Esophagus muscularis mucosa (tissue), 4 donors: ENCODE results near the gene DEDD2. TPM values are rescaled to one million over a fixed set of nuclear protein-coding genes. Genes with fewer than 3 reads are reported as not detected.

Source experiments
- DNase-seq: peaks from one replicate; pipeline ENCODE4 v3.0.0-alpha.2; 2017; ENCODE audit errors: extremely low spot score
- H3K27ac ChIP-seq, 4 donors: fragments of 200-600 bp; sonication (generic); replicated peaks in 1 of 4; 1 replicate in 3 of 4; 2 replicates in 1 of 4; pipeline ENCODE4 v1.5.1; 2016 to 2019; ENCODE audit warnings: mild to moderate bottlenecking in 1 of 4
- H3K27me3 ChIP-seq, 4 donors: fragments of 200-600 bp; sonication (generic); one replicate each; pipeline versions ENCODE4 v1.5.1 to v1.6.0; 2016 to 2019
- H3K36me3 ChIP-seq, 4 donors: fragments of 200-600 bp; sonication (generic); one replicate each; pipeline ENCODE4 v1.5.1; 2016 to 2019
- H3K4me1 ChIP-seq, 4 donors: fragments of 200-600 bp; sonication (generic); one replicate each; pipeline ENCODE4 v1.5.1; 2016 to 2019
- H3K4me3 ChIP-seq, 4 donors: fragments of 200-600 bp; sonication (generic); 1 replicate in 2 of 4; 2 replicates in 2 of 4; pipeline ENCODE4 v1.5.1; 2016 to 2019; ENCODE audit warnings: mild to moderate bottlenecking in 4 of 4, moderate library complexity in 1 of 4
- H3K9me3 ChIP-seq, 4 donors: fragments of 200-600 bp; sonication (generic); 1 replicate in 3 of 4; 2 replicates in 1 of 4; pipeline ENCODE4 v1.5.1; 2016 to 2019
- EP300 ChIP-seq: sonication (generic); formaldehyde crosslinking; IDR thresholded peaks from one replicate; pipeline ENCODE4 v1.6.1; 2017; ENCODE audit warnings: antibody characterized with exemption
- POLR2A ChIP-seq: fragments of 450-650 bp; IDR thresholded peaks from one replicate; pipeline ENCODE4 v1.6.1; 2017; ENCODE audit warnings: antibody characterized with exemption, moderate library complexity, mild to moderate bottlenecking, low read depth
- POLR2AphosphoS5 ChIP-seq, 2 donors: sonication (generic); formaldehyde crosslinking; IDR thresholded peaks; one replicate each; pipeline ENCODE4 v1.6.1; 2017; ENCODE audit warnings: antibody characterized with exemption in 2 of 2
- WGBS: methylation state at CpG from one replicate; pipeline ENCODE4 v1.1.5; 2018; 5-methylcytosine and 5-hydroxymethylcytosine counted together
- intact Hi-C: fragments of 100-400 bp; cut with DNase I; formaldehyde crosslinking; loops from one replicate; pipeline ENCODE4 v1.15.1; 2023
- total RNA-seq, 4 donors: library from RNA; depleted of rRNA; stranded (reverse); fragments of >200 nt; gene quantifications; one replicate each; pipeline versions ENCODE4 v1.1.0 to v1.2.1, GENCODE V29; 2016
- TF ChIP-seq, protein P1 (sequence below), 3 experiments: fragments of 200-600 bp in 2 of 3; fragments of 450-650 bp in 1 of 3; sonication (generic) in 2 of 3; IDR thresholded peaks; one replicate each; pipeline ENCODE4 v1.5.1; 2017 to 2019; ENCODE audit warnings: antibody characterized with exemption in 3 of 3, mild to moderate bottlenecking in 2 of 3, moderate library complexity in 1 of 3

DEDD2 gene
- total RNA-seq, 4 donors from 2014 or later: 22.0 to 42.1 (median 31.2) TPM

- WGBS: 83% methylated on average over 9 of the region's 32 CpGs
- H3K27ac ChIP-seq: peak overlapping the region in 3 of 4 donors; percentile 27 to 40 (median 28)
- H3K36me3 ChIP-seq: peaks cover 34 to 79% (median 67%) of the 10 kb centered on the region in 4 donors
- intact Hi-C loops: no loop called here
- H3K4me1 ChIP-seq: peaks cover 8 to 26% (median 17%) of the 10 kb centered on the region in 4 donors
- no peak for TF ChIP-seq POLR2A
- no peak for TF ChIP-seq POLR2AphosphoS5 (IDR thresholded peaks at IDR 0.05)
- TF ChIP-seq EP300: no peak
- TF ChIP-seq, protein P1, sequence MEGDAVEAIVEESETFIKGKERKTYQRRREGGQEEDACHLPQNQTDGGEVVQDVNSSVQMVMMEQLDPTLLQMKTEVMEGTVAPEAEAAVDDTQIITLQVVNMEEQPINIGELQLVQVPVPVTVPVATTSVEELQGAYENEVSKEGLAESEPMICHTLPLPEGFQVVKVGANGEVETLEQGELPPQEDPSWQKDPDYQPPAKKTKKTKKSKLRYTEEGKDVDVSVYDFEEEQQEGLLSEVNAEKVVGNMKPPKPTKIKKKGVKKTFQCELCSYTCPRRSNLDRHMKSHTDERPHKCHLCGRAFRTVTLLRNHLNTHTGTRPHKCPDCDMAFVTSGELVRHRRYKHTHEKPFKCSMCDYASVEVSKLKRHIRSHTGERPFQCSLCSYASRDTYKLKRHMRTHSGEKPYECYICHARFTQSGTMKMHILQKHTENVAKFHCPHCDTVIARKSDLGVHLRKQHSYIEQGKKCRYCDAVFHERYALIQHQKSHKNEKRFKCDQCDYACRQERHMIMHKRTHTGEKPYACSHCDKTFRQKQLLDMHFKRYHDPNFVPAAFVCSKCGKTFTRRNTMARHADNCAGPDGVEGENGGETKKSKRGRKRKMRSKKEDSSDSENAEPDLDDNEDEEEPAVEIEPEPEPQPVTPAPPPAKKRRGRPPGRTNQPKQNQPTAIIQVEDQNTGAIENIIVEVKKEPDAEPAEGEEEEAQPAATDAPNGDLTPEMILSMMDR (IDR thresholded peaks at IDR 0.05): no peak
- DNase-seq: no peak
- H3K4me3 ChIP-seq: peak overlapping the region in 2 of 4 donors; percentile 18 to 21
- H3K9me3 ChIP-seq: no peaks in the 10 kb centered on the region
- H3K27me3 ChIP-seq: no peaks in the 10 kb centered on the region
These were observed 17.9 kb downstream of the DEDD2 start for GRCh38 chr19:42199440-42200115.

DNA sequence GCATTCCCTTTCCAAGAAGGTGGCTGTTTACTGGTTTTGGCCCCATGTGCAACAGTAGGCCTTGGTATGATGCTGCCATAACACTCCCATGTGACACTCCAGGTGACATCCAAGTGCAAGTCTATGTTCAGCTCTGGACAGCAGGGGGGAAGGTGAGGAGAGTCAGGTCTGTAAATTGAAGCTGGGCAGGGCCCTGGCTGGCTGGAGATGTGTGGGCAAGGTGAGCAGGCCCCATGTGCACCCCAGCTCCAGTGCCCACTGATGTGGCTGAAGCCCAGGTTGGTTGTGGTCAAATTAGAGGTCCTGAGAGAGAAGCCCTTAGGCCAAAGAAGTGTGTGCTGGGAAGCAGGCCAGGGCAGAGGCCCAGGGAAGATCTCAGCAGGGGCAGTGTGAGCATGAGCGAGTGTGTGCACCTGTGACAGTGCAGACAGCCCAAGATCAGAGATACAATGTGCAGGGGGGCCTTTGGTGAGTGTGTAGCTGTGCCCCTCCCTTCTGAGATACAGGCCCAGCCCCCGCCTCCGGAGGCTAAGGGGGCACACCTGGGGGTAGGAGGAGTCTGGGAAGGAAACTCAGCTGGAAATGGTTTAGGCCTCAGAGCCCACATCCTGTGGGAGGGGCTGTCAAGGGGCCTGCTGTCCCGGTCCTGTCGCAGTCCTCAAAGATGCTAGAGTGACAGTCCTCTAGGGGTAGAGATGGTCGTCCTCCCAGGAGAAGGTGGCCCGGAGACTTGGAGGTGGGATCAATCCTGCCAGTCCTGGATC, 18.6 kb downstream of the DEDD2 start:
- H3K9me3 ChIP-seq: no peaks in the 10 kb centered on the region
- no peaks in the 10 kb centered on the region for H3K27me3 ChIP-seq
- peak overlapping the region in 3 of 4 donors; percentile 27 to 40 (median 28) for H3K27ac ChIP-seq
- H3K4me1 ChIP-seq: peaks cover 8 to 26% (median 17%) of the 10 kb centered on the region in 4 donors
- H3K36me3 ChIP-seq: peaks cover 28 to 72% (median 60%) of the 10 kb centered on the region in 4 donors
- H3K4me3 ChIP-seq: peak overlapping the region in 2 of 4 donors; percentile 18 to 21
- WGBS: 67% methylated on average over 3 of the region's 7 CpGs
- TF ChIP-seq, protein P1 (IDR thresholded peaks at IDR 0.05): no peak
- TF ChIP-seq POLR2AphosphoS5 (IDR thresholded peaks at IDR 0.05) (no peak), POLR2A (no peak), EP300 (no peak)
- DNase-seq: no peak
- intact Hi-C loops: no loop called here

DNA sequence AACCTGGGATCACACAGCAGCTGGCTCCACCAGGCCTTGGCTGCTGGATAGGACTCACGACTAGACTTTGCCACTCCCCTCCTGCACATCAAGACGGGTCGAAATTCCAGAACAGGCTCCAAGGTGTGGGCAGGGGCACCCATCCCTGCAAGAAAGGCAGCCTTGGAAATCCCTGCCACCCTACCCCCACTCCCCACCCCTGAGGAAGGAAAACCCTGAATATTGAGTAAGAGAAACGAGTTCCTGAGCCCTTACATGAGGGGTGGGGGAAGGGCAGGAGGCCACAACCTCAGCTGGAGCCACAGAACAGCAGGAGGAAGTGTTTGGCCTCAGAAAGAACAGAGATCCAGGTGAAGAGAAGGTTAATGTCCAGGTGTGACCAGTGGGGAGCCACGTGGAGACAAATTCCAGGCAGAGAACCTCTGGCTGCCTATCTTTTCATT, 20.1 kb downstream of the DEDD2 start:
- intact Hi-C loops: no loop called here
- no peak for DNase-seq
- no peak overlapping the region for H3K4me3 ChIP-seq
- H3K4me1 ChIP-seq: peaks cover 8 to 26% (median 17%) of the 10 kb centered on the region in 4 donors
- H3K36me3 ChIP-seq: peaks cover 20 to 57% (median 46%) of the 10 kb centered on the region in 4 donors
- no peak overlapping the region for H3K27ac ChIP-seq
- peaks cover 0 to 7% (median 0%) of the 10 kb centered on the region in 4 donors for H3K9me3 ChIP-seq
- no peak for TF ChIP-seq POLR2A
- no peak for TF ChIP-seq POLR2AphosphoS5 (IDR thresholded peaks at IDR 0.05)
- TF ChIP-seq, protein P1 (IDR thresholded peaks at IDR 0.05): no peak
- no peak for TF ChIP-seq EP300
- 63% methylated on average over 5 of the region's 5 CpGs for WGBS
- H3K27me3 ChIP-seq: no peaks in the 10 kb centered on the region

GRCh38 chr19:42196011-42197001, 21.2 kb downstream of the DEDD2 start:
- Histone ChIP-seq H3K27ac (no peak overlapping the region), H3K9me3 (peaks cover 0 to 7% (median 0%) of the 10 kb centered on the region in 4 donors), H3K4me1 (peaks cover 8 to 25% (median 15%) of the 10 kb centered on the region in 4 donors), H3K36me3 (peaks cover 19 to 46% (median 37%) of the 10 kb centered on the region in 4 donors), H3K27me3 (no peaks in the 10 kb centered on the region), H3K4me3 (no peak overlapping the region)
- TF ChIP-seq POLR2A (no peak), POLR2AphosphoS5 (IDR thresholded peaks at IDR 0.05) (no peak), EP300 (no peak)
- TF ChIP-seq, protein P1 (IDR thresholded peaks at IDR 0.05): no peak
- no peak for DNase-seq
- WGBS: 89% methylated on average over 47 of the region's 47 CpGs
- intact Hi-C loops: no loop called here
